CD14-positive monocyte (primary cell): ENCODE data around the gene OR2S2. TPM values are rescaled to one million over a fixed set of nuclear protein-coding genes. Genes with fewer than 3 reads are reported as not detected.

Experiments used
- DNase-seq, 3 donors: peaks; one replicate each; pipeline ENCODE4 v3.0.0-alpha.2; 2011 to 2022
- H2AFZ ChIP-seq: 2 replicates; pipeline ENCODE4 v1.6.0; 2012; ENCODE audit warnings: mild to moderate bottlenecking, low read depth, low read length, inconsistent platforms; ENCODE audit not compliant: insufficient read depth, poor library complexity, severe bottlenecking
- H3K27ac ChIP-seq, 2 donors: 1 replicate in 1 of 2; 2 replicates in 1 of 2; pipeline ENCODE4 v1.5.1; 2012 to 2013; ENCODE audit warnings: low read length in 2 of 2, control low read depth in 1 of 2, inconsistent platforms in 1 of 2, low read depth in 1 of 2, mild to moderate bottlenecking in 1 of 2
- H3K27me3 ChIP-seq, 2 donors: one replicate each; pipeline versions ENCODE4 v1.6.0 to v1.6.1; 2011 to 2013; ENCODE audit warnings: low read length in 2 of 2; ENCODE audit not compliant: control insufficient read depth in 2 of 2, insufficient read depth in 2 of 2
- H3K36me3 ChIP-seq, 2 donors: replicated peaks in 1 of 2; 1 replicate in 1 of 2; 2 replicates in 1 of 2; pipeline versions ENCODE4 v1.5.1 to v1.6.1; 2012 to 2013; ENCODE audit warnings: low read length in 2 of 2, control low read depth in 1 of 2, inconsistent platforms in 1 of 2, mild to moderate bottlenecking in 1 of 2; ENCODE audit not compliant: insufficient read depth in 2 of 2, control insufficient read depth in 1 of 2
- H3K4me1 ChIP-seq, 2 donors: 1 replicate in 1 of 2; 2 replicates in 1 of 2; pipeline versions ENCODE4 v1.5.1 to v1.6.1; 2012 to 2013; ENCODE audit warnings: low read length in 2 of 2, control low read depth in 1 of 2, inconsistent platforms in 1 of 2, mild to moderate bottlenecking in 1 of 2, moderate library complexity in 1 of 2; ENCODE audit not compliant: insufficient read depth in 2 of 2, control insufficient read depth in 1 of 2
- H3K4me2 ChIP-seq: replicated peaks from 2 replicates; pipeline ENCODE3; 2012; ENCODE audit warnings: low read length, moderate library complexity, mild to moderate bottlenecking; ENCODE audit not compliant: poor library complexity, severe bottlenecking; ENCODE audit errors: extremely low read depth
- H3K4me3 ChIP-seq, 3 experiments: fragments of 200-600 bp in 1 of 3; sonication (generic) in 1 of 3; replicated peaks in 1 of 3; 1 replicate in 2 of 3; 2 replicates in 1 of 3; pipeline ENCODE4 v1.5.1; 2011 to 2013; ENCODE audit warnings: low read length in 3 of 3, mild to moderate bottlenecking in 3 of 3, control low read depth in 2 of 3, low read depth in 2 of 3, inconsistent platforms in 1 of 3, moderate library complexity in 1 of 3
- H3K79me2 ChIP-seq: 2 replicates; pipeline ENCODE4 v1.6.0; 2012; ENCODE audit warnings: mild to moderate bottlenecking, control low read depth, inconsistent platforms, low read length, moderate library complexity; ENCODE audit not compliant: insufficient read depth
- H3K9ac ChIP-seq: 2 replicates; pipeline ENCODE4 v1.6.0; 2017; ENCODE audit warnings: low read length, mild to moderate bottlenecking; ENCODE audit not compliant: insufficient read depth, poor library complexity, severe bottlenecking
- H3K9me3 ChIP-seq, 2 donors: replicated peaks in 1 of 2; 1 replicate in 1 of 2; 2 replicates in 1 of 2; pipeline versions ENCODE4 v1.5.1 to v1.6.1; 2012 to 2013; ENCODE audit warnings: low read length in 2 of 2, control low read depth in 1 of 2; ENCODE audit not compliant: control insufficient read depth in 1 of 2, insufficient read depth in 1 of 2
- H4K20me1 ChIP-seq: 2 replicates; pipeline ENCODE4 v1.6.0; 2012; ENCODE audit warnings: mild to moderate bottlenecking, low read length, control low read depth, moderate library complexity; ENCODE audit not compliant: insufficient read depth
- H3K27ac Mint-ChIP-seq, 7 donors: one replicate each; pipeline ENCODE4 v1.8.0; 2020; ENCODE audit warnings: mild to moderate bottlenecking in 7 of 7, mixed read lengths in 7 of 7, moderate library complexity in 6 of 7, inconsistent platforms in 2 of 7
- H3K27me3 Mint-ChIP-seq, 3 donors: one replicate each; pipeline ENCODE4 v1.8.0; 2021 to 2022; ENCODE audit warnings: low read depth in 3 of 3, mild to moderate bottlenecking in 3 of 3, mixed read lengths in 3 of 3, moderate library complexity in 3 of 3, inconsistent platforms in 1 of 3
- H3K36me3 Mint-ChIP-seq, 2 donors: one replicate each; pipeline ENCODE4 v1.8.0; 2020; ENCODE audit warnings: mixed read lengths in 2 of 2, inconsistent platforms in 1 of 2, mild to moderate bottlenecking in 1 of 2
- H3K4me1 Mint-ChIP-seq: one replicate; pipeline ENCODE4 v1.8.0; 2020; ENCODE audit warnings: mild to moderate bottlenecking, mixed read lengths
- H3K4me3 Mint-ChIP-seq, 2 donors: one replicate each; pipeline ENCODE4 v1.8.0; 2020; ENCODE audit warnings: mild to moderate bottlenecking in 2 of 2, mixed read lengths in 2 of 2, moderate library complexity in 1 of 2
- H3K9me3 Mint-ChIP-seq, 7 donors: one replicate each; pipeline ENCODE4 v1.8.0; 2020 to 2022; ENCODE audit warnings: mixed read lengths in 7 of 7, mild to moderate bottlenecking in 6 of 7, moderate library complexity in 6 of 7, inconsistent platforms in 2 of 7
- CTCF ChIP-seq: fragments of 200-600 bp; IDR thresholded peaks from one replicate; pipeline ENCODE4 v1.8.0; 2022; ENCODE audit warnings: antibody characterized with exemption, mild to moderate bottlenecking
- WGBS: methylation state at CpG from one replicate; pipeline ENCODE4 v1.1.5; 2013; ENCODE audit warnings: missing lambda C conversion rate; ENCODE audit not compliant: insufficient coverage; 5-methylcytosine and 5-hydroxymethylcytosine counted together
- intact Hi-C, 2 donors: fragments of 100-400 bp; cut with micrococcal nuclease; formaldehyde crosslinking; loops; one replicate each; pipeline versions ENCODE4 v1.15.0 to v1.15.1; 2023
- polyA minus RNA-seq: library from RNA; depleted of rRNA, polyadenylated mRNA; stranded (reverse); fragments of >200 nt; gene quantifications from 2 replicates; pipeline ENCODE4 v1.2.3, GENCODE V29; 2012
- polyA plus RNA-seq, 3 donors: library from polyadenylated mRNA; depleted of rRNA in 1 of 3; unstranded in 2 of 3; stranded (reverse) in 1 of 3; fragments of 300-500 nt in 2 of 3; fragments of >200 nt in 1 of 3; fragmentation: Illumina TruSeq in 2 of 3; gene quantifications; 1 replicate in 2 of 3; 2 replicates in 1 of 3; pipeline ENCODE4 v1.2.3, GENCODE V29; 2012 to 2021
- total RNA-seq, 12 experiments: library from RNA in 1 of 12; stranded (reverse) in 1 of 12; fragments of 120-200 nt in 1 of 12; gene quantifications; one replicate each; pipeline ENCODE4 v1.2.4 and lab custom pipeline; 2013 to 2026; ENCODE audit warnings: mixed read lengths in 6 of 12, inconsistent platforms in 1 of 12

Gene OR2S2
- total RNA-seq (2013), result not detected
- not detected for polyA plus RNA-seq
- polyA minus RNA-seq, result not detected in 2 replicates
- total RNA-seq (lab: John Stamatoyannopoulos, UW), result 0 to 0.15 (median 0) reads per million in 11 experiments

GRCh38 chr9:35958104-35958837, at the start of gene OR2S2:
Gene OR2S2, minus strand, starts transcription at chr9:35958154. Its CDS starts 56 bp downstream, at chr9:35958098.
- Mint-ChIP-seq H3K4me1 (peaks cover 8% of the 10 kb centered on the region), H3K27me3 (peaks cover 3 to 13% (median 9%) of the 10 kb centered on the region in 3 donors), H3K4me3 (no peak within 1 kb of the TSS), H3K36me3 (no peaks in the 10 kb centered on the region), H3K27ac (no peak within 1 kb of the TSS), H3K9me3 (peaks cover 0 to 2% (median 0%) of the 10 kb centered on the region in 7 donors)
- Histone ChIP-seq H3K27me3 (peaks cover 0 to 3% of the 10 kb centered on the region in 2 donors), H3K79me2 (no peaks in the 10 kb centered on the region), H3K9me3 (no peaks in the 10 kb centered on the region), H3K4me3 (no peak within 1 kb of the TSS), H2AFZ (no peak within 1 kb of the TSS), H3K36me3 (no peaks in the 10 kb centered on the region), H3K27ac (no peak within 1 kb of the TSS), H4K20me1 (no peaks in the 10 kb centered on the region), H3K4me1 (peaks cover 0 to 3% of the 10 kb centered on the region in 2 donors), H3K4me2 (no peak within 1 kb of the TSS), H3K9ac (peak within 1 kb of the TSS; percentile 5)
- DNase-seq, result no peak
- intact Hi-C loops, result loop anchor here in 1 of 2 donors (10.0 kb wide), 2 partner anchors 67 to 367 kb away; no protein-coding TSS in a partner anchor
- no peak for TF ChIP-seq CTCF
- WGBS, result 38% methylated on average over 1 of the region's 5 CpGs

GRCh38 chr9:36007316-36007708, 49.4 kb upstream of the OR2S2 start:
- Mint-ChIP-seq H3K4me3 (peak overlapping the region in 1 of 2 donors; percentile 46), H3K27ac (peak overlapping the region in 1 of 7 donors; percentile 14), H3K36me3 (no peaks in the 10 kb centered on the region), H3K27me3 (peaks cover 11 to 16% (median 13%) of the 10 kb centered on the region in 3 donors), H3K4me1 (peaks cover 18% of the 10 kb centered on the region), H3K9me3 (peaks cover 7 to 11% (median 9%) of the 10 kb centered on the region in 7 donors)
- no peaks in the 10 kb centered on the region for H3K4me1 ChIP-seq
- no peaks in the 10 kb centered on the region for H3K36me3 ChIP-seq
- peaks cover 2 to 10% of the 10 kb centered on the region in 2 donors for H3K9me3 ChIP-seq
- no peaks in the 10 kb centered on the region for H3K79me2 ChIP-seq
- H2AFZ ChIP-seq, result no peak overlapping the region
- intact Hi-C loops, result no loop called here
- H3K4me2 ChIP-seq, result no peak overlapping the region
- H3K27me3 ChIP-seq, result peaks cover 0 to 5% of the 10 kb centered on the region in 2 donors
- H3K9ac ChIP-seq, result no peak overlapping the region
- no peaks in the 10 kb centered on the region for H4K20me1 ChIP-seq
- H3K27ac ChIP-seq, result no peak overlapping the region
- WGBS, result no CpG with 5 or more reads among the region's 1 CpG
- no peak overlapping the region for H3K4me3 ChIP-seq
- TF ChIP-seq CTCF, result no peak
- DNase-seq, result peak in 2 of 3 donors; percentile 16 to 28
